ENCODE results near the gene ALPP. TPM values are rescaled to one million over a fixed set of nuclear protein-coding genes. Genes with fewer than 3 reads are reported as not detected.

ALPP gene
- not detected in 2 replicates for total RNA-seq (ENCODE audit: low replicate concordance)

DNA sequence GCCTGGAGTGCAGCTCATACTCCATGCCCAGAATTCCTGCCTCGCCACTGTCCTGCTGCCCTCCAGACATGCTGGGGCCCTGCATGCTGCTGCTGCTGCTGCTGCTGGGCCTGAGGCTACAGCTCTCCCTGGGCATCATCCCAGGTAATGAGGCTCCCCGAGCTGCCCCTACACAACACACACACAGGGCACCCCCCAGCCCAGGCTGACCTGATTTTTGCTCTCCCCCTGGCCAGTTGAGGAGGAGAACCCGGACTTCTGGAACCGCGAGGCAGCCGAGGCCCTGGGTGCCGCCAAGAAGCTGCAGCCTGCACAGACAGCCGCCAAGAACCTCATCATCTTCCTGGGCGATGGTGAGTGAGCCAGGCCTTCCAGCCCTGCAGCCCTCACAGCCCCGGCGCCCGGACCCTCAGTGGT lies at the start of gene ALPP:
Gene ALPP, plus strand, starts transcription at position 17 of the 417 bp plus-strand sequence. Its CDS starts 52 bp downstream, at position 69.

GRCh38 chr2:232406556-232407310 lies 28.2 kb downstream of the ALPP start, which contains the start of gene ALPG:
Gene ALPG (plus strand): TSS chr2:232406844. CDS start chr2:232406895, 51 bp downstream.

Other genes starting within 250 kb of the ALPP start
- not detected in 2 replicates for gene ALPG, start 28.1 kb downstream of the ALPP start, total RNA-seq (ENCODE audit: low replicate concordance)
- not detected in 2 replicates for gene ALPI, start 77.4 kb downstream of the ALPP start, total RNA-seq (ENCODE audit: low replicate concordance)
- gene ECEL1, start 109.1 kb downstream of the ALPP start, total RNA-seq (ENCODE audit: low replicate concordance): not detected in 2 replicates
- gene PRSS56, start 141.6 kb downstream of the ALPP start, total RNA-seq (ENCODE audit: low replicate concordance): not detected in 2 replicates
- not detected in 2 replicates for gene CHRND, start 147.4 kb downstream of the ALPP start, total RNA-seq (ENCODE audit: low replicate concordance)
- not detected in 2 replicates for gene CHRNG, start 160.9 kb downstream of the ALPP start, total RNA-seq (ENCODE audit: low replicate concordance)
- 1.2 and 1.7 TPM in 2 replicates for gene TIGD1, start 171.8 kb downstream of the ALPP start, total RNA-seq (ENCODE audit: low replicate concordance)
- 165 and 166 TPM in 2 replicates for gene EIF4E2, start 171.9 kb downstream of the ALPP start, total RNA-seq (ENCODE audit: low replicate concordance)

Measured in smooth muscle cell of the coronary artery (primary cell).